GM21526 (cell line): Measurements from ENCODE around the gene CIAO3.
"Not testable (repeated sequence)": the region's sequence is repeated elsewhere in the genome, so short reads cannot be mapped to it uniquely, and the experiment has no call there.

Experiments
- ATAC-seq: cut with Tn5 transposase; IDR thresholded peaks from one replicate; pipeline ENCODE4 v1.9.1; 2021; ENCODE audit warnings: moderate library complexity; ENCODE audit not compliant: unreplicated experiment, low FRiP score

The CIAO3 gene

DNA sequence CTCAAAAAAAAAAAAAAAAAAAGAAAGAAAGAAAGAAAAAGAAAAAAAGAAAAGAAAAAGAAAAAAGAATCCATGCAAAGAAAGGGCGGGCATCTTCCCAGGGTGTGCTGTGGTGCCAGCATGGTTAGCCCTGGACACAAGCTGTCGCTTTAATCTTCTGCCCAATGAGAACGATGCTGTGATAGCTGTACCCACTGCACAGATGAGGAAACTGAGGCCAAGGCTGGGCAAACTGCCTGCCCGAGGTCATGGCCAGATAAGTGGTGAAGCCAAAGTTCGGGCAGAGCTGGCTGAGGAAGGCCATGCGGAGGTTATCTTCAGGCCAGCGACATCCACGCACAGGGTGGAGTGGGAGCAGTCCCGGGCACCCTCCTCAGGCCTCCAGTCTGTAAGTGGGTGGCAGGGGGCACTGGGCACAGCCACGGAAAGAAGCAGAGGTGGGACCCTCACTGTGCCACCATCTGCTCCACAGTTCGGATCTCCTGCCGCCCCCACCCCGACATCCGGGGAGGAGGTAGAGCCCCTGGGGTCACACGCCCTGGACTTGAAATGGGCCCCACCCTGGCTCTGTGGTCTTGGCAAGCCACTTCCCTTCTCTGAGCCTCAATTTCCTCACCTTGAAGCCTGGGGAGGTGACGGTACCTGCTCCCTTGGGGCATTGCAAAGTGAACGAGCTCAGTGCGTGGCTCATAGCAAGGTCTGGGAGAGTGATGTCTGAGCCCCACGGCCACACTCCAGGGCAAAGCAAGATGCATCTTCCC lies 41.7 kb downstream of the CIAO3 start:
- no peak for ATAC-seq

DNA sequence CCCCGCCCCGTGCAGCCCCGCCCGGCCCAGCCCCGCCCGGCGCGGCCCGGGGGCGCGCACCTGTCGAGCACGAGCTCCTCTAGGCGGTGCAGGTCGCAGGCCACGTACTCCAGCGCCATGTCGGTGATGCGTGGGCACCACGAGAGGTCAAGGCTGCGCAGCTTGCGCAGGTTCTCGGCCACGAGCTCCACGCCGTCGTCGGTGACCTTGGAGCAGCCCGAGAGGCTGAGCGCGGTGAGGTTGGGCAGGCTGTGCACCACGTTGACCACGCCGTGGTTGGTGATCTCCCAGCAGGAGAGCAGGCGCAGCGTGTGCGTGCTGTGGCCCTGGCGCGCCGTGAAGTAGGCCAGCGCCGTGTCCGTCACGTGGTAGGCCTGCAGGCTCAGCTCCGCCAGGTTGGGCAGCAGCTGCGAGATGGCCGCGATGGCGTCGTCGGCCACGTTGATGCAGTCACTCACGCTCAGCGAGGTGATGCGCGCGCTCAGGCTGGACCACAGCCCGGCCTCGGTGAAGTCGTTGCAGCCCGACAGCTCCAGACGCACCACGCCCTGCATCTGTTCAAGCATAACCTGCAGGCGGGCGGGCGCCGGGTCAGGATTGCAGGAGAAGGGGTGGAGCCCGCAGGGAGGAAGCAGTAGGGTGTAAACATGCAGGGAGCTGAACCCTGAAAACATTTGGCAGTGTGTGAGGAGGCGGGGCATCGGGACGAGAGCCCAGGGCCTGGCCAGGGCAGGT lies 45.3 kb downstream of the CIAO3 start:
- no peak for ATAC-seq

DNA sequence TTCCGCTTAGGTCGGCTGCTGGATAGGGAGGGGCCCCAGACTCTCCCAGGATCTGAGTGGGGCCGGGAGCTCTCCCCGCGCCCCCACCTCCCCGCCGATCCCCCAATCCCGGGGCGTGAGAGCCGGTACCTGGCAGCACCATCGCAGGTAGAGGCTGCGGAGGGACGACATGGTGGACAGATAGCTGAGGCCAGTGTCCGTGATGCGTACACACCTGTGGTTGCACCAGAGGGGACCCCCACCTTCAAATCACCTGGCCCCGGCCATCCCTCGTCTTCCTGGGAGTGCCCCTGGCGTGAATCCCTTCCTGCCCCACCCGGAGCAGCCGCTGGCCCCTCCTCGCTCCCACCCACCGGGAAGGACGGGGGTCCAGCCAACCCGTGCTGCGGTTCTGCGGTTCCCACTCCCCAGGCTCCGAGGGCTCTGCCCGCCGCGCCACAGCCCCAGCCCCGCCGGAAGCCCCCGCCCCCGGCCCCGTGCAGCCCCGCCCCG lies 45.9 kb downstream of the CIAO3 start:
- ATAC-seq = no peak

GRCh38 chr16:694187-694862 lies 46.5 kb downstream of the CIAO3 start:
- ATAC-seq = no peak

- ATAC-seq = no peak
These were observed 47.0 kb downstream of the CIAO3 start for GRCh38 chr16:693766-694165.

- ATAC-seq = no peak
These were observed 47.4 kb downstream of the CIAO3 start for GRCh38 chr16:693364-693763.

DNA sequence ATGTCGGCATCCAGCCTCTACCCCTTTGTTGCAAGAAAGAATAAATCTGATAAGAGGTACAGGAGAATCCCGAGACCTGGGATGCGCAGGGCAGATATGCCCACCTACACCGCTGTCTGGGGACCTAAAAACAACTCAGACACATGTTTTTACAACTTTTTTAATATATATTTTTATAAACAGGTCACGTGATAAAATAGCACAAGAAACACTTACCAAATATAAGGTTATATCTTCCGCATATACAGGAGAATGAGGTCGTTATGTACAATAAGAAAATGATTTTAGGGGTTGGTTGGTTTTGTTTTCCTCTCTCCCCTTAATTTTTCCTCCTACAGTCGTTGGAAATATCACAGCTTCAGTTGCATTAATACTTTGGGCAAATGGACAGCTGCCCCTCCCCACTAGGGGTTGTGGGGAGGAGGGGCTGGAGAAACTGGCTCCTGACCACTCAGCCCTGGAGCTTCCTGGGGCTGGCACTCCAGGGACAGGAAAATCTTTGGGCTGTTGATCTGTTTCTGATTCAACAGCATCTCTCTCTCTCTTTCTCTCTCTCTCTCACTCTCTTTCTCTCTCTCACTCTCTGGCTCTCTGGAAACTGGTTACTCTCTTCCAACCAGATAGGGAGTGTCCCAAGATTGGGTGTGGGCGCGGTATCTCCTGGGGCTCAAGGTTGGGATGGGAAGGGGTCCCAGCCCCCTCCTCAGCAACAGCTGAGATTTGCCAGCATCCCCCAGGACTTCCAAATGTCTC lies 48.3 kb downstream of the CIAO3 start:
- ATAC-seq = no peak

GRCh38 chr16:691242-691641 lies 49.6 kb downstream of the CIAO3 start:
- ATAC-seq = not testable (repeated sequence)

DNA sequence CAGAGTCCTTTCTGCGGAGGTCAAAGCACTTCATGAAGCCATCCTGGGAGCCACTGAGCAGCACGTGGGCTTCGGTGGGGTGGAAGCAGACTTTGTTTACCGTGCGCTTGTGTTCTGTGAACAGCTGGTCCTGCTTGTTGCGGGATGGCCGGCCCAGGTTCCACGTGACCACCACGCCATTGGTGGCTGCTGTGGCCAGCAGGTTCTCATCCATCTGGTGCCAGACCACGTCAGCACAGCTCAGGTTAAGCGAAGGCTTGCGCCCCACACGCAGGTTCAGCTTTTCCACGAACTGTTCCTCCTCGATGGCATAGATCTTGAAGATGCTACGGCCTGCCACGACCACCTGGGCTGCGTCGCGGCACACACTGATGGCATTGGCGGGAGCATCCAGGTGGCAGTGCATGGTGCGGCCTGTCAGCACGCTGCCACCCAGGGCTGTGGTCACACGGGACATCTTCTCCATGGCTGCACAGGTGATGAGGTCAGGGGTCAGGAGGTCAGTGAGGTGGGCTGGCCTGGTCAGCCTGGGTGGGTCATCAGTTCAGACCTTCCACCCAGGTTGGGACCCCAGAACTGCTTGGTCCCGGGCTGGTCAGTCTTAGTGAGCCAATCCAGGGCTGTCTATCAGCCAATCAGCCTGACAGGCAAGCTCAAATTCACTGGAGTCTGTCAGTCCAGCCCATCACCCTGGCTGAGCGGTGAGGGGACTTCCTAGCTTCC lies 51.5 kb downstream of the CIAO3 start:
- no peak for ATAC-seq

GRCh38 chr16:687499-687898 lies 53.3 kb downstream of the CIAO3 start:
- ATAC-seq = no peak

DNA sequence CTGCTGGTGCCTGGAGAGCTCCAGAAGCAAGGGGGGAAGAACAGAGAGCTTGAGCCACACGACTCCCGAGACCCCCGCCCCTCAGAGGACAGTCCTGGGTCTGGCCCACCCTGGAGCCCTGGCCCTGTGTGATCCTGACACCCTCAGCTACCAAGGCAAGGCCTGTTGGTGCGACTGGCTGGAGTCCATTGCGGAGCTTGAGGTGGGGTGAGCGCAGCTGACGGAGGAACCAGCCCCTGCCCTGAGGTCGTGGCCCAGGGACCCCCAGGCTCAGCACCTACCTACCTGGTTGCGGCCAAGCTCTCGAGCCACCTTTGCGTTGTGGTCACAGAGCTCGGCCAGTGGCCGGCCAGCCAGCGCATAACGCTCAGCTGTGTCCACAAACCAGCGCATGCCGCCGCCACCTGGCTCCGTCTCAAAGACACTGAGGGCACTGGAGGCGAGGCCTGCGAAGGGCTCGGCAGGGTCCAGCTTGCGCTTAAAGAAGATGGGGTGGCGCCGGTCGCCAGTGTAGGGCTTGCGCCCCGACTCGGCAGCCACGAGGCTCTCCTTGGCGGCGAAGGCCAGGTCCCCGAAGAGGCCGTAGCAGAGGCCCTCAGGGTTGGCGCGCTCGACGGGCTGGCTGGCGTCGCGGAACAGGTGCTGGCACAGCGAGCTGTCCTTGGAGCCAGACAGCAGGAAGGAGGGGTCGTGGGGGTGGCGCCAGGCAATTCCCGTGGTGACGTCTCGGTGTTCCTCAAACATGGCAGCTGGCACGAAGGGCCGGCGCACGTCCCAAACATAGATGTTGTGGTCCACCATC lies 54.1 kb downstream of the CIAO3 start:
- no peak for ATAC-seq

- ATAC-seq = no peak
These were observed 54.8 kb downstream of the CIAO3 start for GRCh38 chr16:685967-686366.

- no peak for ATAC-seq
These were observed 55.7 kb downstream of the CIAO3 start for GRCh38 chr16:684961-685696.

DNA sequence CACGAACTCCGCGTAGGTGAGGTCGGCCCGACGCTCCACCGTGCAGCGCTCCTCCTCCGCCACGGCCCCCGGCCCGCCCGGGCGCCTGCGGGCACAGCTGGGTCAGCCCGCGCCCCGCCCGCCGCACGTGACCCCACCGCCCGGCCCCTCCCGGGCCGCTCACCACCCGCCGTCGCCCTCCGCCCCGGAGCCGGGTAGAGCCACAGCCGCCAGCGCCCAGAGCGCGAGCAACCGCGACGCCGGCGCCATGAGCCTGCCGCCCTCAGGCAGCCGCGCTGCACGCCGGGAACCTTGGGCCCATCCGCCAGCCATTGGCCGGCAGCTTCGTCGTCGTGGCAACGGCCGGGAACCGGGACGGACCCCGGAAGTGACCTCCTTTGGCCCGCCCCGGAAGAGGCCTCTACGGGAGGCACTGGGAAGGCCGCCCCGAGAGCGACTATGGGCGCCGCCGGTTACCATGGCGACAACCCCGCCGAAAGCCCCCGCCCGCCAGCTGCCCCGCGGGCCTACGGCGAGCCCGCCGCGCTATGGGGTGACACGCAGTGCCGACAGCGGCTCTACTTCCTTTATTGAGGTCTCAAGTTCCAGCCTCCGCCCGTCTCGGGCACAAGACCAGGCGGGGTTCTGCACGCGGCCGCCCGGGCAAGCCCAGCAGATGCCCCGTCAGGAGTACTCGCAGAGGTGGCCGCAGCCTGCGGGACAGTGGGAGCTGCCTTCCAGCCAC lies 56.6 kb downstream of the CIAO3 start, which contains the start of gene JMJD8:
JMJD8 (minus strand) TSS at position 264 of the 724 bp plus-strand sequence; CDS start at position 249, 15 bp downstream.
- ATAC-seq = peak; percentile 49

GRCh38 chr16:683396-684070 lies 57.3 kb downstream of the CIAO3 start:
- ATAC-seq = no peak

DNA sequence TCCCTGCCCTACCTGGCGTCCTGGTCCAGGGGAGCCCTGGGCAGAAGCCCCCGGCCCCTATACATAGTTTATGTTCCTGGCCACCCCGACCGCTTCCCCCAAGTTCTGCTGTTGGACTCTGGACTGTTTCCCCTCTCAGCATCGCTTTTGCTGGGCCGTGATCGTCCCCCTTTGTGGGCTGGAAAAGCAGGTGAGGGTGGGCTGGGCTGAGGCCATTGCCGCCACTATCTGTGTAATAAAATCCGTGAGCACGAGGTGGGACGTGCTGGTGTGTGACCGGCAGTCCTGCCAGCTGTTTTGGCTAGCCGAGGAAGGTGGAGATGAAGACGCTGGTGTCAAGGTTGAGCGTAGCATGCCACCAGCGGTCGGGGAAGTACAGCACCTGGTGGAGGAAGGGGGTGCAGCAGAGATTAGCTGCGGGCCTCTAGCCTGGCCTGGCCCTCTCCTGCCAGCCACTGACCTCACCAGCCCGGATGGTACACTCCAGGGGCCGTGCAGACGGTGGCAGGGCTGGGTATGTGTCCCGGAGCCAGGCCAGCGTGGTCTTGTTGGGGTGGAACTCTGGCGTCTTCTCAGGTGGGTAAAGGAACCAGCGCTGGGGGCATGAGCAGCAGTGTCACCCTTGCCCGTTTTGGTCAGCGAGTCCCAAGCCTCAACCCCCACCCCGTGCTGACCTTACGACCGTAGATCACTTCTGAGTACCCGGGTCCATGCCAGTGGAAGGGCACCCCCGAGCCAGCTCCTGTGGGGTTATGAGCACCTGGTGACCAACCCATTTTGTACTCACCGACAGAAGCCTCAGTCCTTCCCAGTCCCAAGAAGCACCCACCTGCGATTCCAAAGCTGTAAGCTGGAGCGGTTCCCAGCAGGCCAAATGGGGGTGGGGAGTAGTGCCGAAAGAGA lies 58.1 kb downstream of the CIAO3 start:
- ATAC-seq = no peak
